HG03469 (cell line): ENCODE results near the gene FLT4.

Experiments
- ATAC-seq: cut with Tn5 transposase; IDR thresholded peaks from one replicate; pipeline ENCODE4 v1.9.1; 2021; ENCODE audit warnings: mild to moderate bottlenecking, moderate library complexity, moderate number of reproducible peaks; ENCODE audit not compliant: unreplicated experiment

Gene FLT4

GRCh38 chr5:180609386-180609785, 40.0 kb downstream of the FLT4 start:
- no peak for ATAC-seq

- no peak for ATAC-seq
These were observed 40.7 kb downstream of the FLT4 start for GRCh38 chr5:180608572-180609310.

GRCh38 chr5:180607861-180608571, 41.4 kb downstream of the FLT4 start:
- ATAC-seq = no peak

GRCh38 chr5:180606215-180606785, 43.1 kb downstream of the FLT4 start:
- ATAC-seq = no peak

- no peak for ATAC-seq
These were observed 43.7 kb downstream of the FLT4 start for GRCh38 chr5:180605554-180606214.

- ATAC-seq = no peak
These were observed 45.1 kb downstream of the FLT4 start for GRCh38 chr5:180604271-180604670.

- no peak for ATAC-seq
These were observed 46.3 kb downstream of the FLT4 start for GRCh38 chr5:180603076-180603594.

GRCh38 chr5:180602481-180603075, 46.8 kb downstream of the FLT4 start:
- no peak for ATAC-seq

GRCh38 chr5:180601591-180602480, 47.6 kb downstream of the FLT4 start:
- ATAC-seq = no peak

GRCh38 chr5:180600554-180601041, 48.8 kb downstream of the FLT4 start:
- ATAC-seq = no peak

- ATAC-seq = no peak
These were observed 49.3 kb downstream of the FLT4 start for GRCh38 chr5:180599981-180600553.

- ATAC-seq = no peak
These were observed 49.8 kb downstream of the FLT4 start for GRCh38 chr5:180599590-180599914.

- ATAC-seq = no peak
These were observed 50.4 kb downstream of the FLT4 start for GRCh38 chr5:180598797-180599589.

- no peak for ATAC-seq
These were observed 51.1 kb downstream of the FLT4 start for GRCh38 chr5:180598316-180598701.

GRCh38 chr5:180596668-180597231, 52.6 kb downstream of the FLT4 start:
- no peak for ATAC-seq

GRCh38 chr5:180596115-180596667, 53.2 kb downstream of the FLT4 start:
- ATAC-seq = no peak

- ATAC-seq = no peak
These were observed 53.9 kb downstream of the FLT4 start for GRCh38 chr5:180595381-180596114.

GRCh38 chr5:180595046-180595379, 54.4 kb downstream of the FLT4 start:
- no peak for ATAC-seq
